PC-9 (cell line): ENCODE results near the gene LTK.

Source experiments
- EZH2 ChIP-seq: fragments of 200-600 bp; sonication (generic); IDR thresholded peaks from 2 replicates; pipeline ENCODE4 v1.8.0; 2017; ENCODE audit warnings: antibody characterized with exemption, low read depth
- TF ChIP-seq, protein P1 (sequence below): fragments of 200-600 bp; sonication (generic); conservative IDR thresholded peaks from 2 replicates; pipeline ENCODE4 v1.6.1; 2017; ENCODE audit warnings: mixed run types, antibody characterized with exemption, mild to moderate bottlenecking, moderate library complexity

- TF ChIP-seq, protein P1, sequence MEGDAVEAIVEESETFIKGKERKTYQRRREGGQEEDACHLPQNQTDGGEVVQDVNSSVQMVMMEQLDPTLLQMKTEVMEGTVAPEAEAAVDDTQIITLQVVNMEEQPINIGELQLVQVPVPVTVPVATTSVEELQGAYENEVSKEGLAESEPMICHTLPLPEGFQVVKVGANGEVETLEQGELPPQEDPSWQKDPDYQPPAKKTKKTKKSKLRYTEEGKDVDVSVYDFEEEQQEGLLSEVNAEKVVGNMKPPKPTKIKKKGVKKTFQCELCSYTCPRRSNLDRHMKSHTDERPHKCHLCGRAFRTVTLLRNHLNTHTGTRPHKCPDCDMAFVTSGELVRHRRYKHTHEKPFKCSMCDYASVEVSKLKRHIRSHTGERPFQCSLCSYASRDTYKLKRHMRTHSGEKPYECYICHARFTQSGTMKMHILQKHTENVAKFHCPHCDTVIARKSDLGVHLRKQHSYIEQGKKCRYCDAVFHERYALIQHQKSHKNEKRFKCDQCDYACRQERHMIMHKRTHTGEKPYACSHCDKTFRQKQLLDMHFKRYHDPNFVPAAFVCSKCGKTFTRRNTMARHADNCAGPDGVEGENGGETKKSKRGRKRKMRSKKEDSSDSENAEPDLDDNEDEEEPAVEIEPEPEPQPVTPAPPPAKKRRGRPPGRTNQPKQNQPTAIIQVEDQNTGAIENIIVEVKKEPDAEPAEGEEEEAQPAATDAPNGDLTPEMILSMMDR, result no peak
- no peak for TF ChIP-seq EZH2
Observed at GRCh38 chr15:41501931-41502794, 11.5 kb downstream of the LTK start.
